HG02852 (cell line): ENCODE measurements around the gene GNG14.
A peak's percentile ranks its signal among the peaks of the same experiment; 100 is the strongest.
"Not testable (repeated sequence)": the region's sequence is repeated elsewhere in the genome, so short reads cannot be mapped to it uniquely, and the experiment has no call there.

Experiments
- ATAC-seq: cut with Tn5 transposase; IDR thresholded peaks from one replicate; pipeline ENCODE4 v1.9.1; 2021; ENCODE audit warnings: mild to moderate bottlenecking, moderate library complexity; ENCODE audit not compliant: unreplicated experiment

GNG14 gene

DNA sequence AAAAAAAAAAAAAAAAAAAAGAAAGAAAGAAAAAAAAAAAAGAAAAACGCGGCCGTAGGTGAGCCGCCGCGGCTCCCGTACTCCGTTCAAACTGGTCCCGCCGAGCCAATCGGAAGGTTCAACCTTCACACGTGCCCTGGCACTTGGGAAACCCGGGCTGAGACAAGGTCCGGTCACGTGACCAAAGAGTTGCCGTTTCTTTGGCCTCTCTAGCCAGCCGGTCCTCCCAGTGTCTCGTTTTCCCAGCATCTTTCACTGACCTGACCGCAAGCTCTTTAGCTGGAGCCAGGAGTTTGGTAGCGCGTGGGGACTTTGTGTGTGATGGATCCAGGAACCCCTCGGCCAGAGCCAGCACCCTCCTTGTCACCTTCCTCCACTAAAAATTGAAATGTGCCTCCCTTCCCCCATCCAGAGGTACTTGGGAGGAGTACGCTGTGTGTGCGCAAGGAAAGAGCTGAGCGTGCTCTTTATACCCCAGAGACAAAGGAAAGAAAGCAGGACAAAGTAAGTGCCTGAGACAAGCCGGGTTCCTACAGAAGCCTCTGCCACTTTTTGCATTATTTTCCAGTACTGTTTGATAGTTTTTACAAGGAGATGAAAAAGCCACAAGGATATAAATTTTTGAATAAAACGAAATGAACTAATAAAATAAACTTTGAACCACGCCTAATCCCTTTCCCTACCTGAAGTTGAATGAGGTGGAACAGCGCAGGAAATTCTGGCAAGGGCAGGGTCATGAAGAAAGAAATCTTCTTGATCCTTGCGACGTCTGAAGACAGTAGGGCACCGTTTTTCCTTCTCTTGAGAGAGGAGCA, 35.0 kb downstream of the GNG14 start:
- ATAC-seq, result peak; percentile 79

DNA sequence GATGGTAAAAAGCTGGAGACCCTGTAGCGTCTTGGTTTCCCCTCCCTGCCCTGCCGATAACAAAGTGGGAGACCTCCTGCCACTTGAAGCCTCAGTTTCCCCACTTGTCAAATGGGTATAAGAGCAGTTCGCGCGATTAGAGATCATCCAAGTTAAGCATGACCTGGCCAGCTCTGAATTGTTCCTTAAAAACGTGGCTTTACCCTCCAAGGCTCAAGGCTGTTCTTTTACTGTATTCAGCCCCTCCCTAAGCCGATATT, 35.5 kb downstream of the GNG14 start:
- no peak for ATAC-seq

DNA sequence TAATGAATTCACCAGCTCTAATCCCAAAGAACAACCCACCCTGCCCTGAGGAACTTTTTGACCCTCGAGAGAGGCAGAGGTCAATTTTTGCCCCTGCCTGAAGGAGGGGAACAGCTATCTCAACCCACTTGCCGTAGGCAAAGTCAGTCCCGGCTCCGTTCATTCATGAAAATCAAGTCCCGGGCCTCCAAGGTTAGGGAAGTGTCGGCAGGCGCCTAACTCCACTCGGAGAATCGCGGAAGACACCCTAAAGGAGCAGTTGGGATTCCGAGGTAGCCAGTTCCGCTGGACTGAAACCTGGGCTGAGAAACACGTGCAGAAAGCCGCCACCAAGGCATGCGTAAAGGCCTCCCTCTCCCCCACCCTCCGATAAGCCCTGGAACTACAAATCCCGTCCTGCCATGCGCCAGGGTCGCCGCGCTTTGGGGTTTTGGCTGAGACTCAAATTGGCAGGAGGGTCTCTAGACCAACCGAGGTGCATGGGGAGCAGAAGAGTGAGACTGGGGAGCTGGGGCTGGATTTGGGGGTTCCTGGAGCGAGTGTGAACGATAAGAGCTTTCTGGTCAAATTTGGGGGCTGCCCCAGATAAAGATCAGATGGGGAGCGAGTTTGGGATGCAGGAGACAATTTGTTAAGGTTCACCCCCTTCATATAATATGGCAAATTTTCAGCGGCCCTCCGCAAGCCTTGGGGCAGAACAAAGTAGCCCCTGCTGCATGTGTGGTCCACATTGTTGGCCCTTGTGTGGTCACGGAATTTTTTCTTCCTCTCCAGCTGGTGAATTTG, 36.0 kb downstream of the GNG14 start, which contains the start of gene TNPO2:
Gene TNPO2 (minus strand): TSS at position 292 of the 786 bp plus-strand sequence. CDS start 2,955 bp downstream, outside the sequence.
- no peak for ATAC-seq

DNA sequence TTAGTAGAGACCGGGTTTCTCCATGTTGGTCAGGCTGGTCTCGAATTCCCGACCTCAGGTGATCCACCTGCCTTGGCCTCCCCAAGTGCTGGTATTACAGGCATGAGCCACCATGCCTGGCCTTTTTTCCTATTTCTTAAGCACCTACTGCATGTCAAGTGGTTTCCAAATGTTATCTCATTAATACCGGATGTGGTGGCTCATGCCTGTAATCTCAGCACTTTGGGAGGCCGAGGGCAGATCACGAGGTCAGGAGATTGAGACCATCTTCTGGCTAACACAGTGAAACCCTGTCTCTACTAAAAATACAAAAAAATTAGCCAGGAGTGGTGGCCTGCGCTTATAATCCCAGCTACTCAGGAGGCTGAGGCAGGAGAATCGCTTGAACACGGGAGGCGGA, 37.8 kb downstream of the GNG14 start:
- ATAC-seq, result not testable (repeated sequence)

DNA sequence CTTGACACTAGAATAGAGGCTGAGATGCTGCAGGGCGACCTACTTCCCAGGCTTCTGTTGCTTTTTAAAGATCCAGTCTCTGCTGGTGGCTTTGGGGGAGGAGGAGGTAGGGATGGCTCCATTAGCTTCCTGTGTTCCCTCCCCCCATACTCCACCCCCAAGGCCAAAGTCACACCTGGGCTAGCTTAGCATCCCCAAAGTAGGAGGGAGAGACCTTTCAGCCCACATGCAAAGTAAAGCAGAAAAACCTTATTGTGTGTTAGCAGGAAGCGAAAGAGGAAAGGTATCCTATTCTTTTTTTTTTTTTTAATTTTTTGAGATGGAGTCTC, 39.2 kb downstream of the GNG14 start:
- no peak for ATAC-seq

DNA sequence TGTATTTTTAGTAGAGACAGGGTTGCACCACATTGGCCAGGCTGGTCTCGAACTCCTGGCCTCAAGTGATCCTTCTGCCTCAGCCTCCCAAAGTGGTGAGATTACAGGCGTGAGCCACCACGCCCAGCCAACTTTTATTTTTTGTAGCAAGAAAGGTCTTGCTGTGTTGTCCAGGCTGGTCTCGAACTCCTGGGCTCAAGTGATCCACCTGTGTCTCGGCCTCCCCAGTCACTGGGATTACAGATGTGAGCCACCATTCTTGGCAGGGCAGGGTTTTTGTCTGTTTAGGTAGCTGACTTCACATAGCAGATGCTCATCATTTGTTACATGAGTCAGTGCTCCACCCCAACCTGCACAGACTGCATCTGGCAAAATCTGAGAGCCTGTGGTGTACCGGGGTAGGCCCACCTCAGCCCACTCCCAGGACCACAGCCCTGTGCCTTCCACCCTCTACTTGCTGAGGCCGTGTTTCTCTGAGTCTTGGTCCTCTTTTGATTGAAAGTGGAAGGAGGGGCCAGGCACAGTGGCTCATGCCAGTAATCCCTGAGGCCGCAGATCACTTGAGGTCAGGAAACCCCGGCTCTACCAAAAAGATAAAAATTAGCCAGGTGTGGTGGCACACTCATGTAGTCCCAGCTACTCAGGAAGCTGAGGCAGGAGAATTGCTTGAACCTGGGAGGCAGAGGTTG, 40.1 kb downstream of the GNG14 start:
- no peak for ATAC-seq

DNA sequence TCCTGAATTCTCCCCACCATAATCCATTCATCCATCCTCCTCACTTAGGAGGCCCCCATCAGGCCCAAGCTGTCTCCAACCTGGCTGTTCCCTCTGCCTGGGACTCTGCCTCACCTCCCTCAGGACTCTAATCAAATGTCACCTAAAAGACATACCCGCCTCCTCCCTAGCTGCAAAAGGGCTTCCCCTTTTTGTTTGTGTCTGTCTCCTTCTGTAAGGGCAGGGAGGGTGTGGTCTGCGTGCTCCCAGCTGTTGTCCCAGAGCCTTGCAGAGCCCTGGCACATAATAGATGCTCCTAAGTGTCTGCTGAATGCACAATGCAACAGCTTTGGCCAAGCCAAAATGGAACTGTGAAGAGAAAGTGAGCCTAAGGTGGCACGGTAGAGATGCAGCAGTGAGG, 42.3 kb downstream of the GNG14 start:
- ATAC-seq, result no peak

DNA sequence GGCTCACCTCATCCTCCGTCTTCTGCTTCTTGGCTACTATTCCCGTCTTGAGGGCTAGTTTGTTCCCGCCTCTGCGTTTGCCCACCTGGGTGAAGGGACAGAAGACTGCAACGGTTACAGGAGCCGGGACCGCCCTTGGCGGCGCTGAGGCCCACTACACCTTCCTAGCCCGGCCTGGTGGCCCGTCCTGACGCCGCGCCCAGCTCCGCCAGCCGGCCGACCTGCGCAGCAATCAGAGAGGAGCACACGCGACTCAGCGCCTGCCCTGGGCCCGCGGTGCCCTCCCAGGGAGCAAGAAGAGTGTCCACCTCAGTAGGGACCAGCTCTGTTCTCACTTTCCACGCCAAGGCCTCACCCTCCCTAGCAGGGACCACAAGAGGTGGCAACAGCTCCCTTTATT, 43.5 kb downstream of the GNG14 start:
- ATAC-seq, result no peak

DNA sequence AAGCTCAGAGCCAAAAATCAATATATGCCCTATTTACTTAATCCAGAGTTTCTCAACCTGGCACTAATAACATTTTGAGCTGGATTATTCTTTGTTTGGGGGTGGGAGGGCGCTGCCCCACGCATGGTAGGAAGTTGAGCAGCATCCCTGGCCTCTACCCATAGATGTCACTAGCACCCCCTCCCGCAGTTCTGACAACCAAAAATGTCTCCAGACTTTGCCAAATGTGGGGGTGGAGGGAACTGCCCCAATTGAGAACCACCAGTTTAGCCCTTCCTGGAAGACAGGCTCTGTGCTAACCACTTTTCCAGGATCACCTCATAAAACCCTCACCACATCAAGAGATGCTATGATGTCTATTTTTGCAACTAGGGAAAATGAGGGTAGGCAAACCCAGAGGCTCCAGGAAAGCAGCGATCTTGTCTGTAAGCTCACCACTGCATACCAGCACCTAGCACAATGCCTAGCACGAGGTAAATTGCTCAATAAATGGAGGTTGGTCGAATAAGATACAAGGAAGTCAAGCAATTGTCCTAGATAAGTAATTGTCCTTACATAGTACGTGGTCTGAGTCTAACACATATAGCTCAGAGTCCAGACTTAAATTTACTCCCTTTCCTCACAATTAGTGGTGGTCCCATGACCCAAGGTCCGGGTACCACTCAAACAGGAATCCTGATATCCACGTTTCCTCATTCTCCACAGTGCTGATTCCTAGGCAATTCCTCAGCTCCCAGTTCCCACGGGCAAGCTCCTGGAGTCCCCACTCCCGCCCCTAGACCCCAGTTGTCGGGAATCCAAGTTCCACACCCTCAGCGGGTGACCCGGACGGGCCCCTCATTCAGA, 45.8 kb downstream of the GNG14 start:
- ATAC-seq, result no peak

DNA sequence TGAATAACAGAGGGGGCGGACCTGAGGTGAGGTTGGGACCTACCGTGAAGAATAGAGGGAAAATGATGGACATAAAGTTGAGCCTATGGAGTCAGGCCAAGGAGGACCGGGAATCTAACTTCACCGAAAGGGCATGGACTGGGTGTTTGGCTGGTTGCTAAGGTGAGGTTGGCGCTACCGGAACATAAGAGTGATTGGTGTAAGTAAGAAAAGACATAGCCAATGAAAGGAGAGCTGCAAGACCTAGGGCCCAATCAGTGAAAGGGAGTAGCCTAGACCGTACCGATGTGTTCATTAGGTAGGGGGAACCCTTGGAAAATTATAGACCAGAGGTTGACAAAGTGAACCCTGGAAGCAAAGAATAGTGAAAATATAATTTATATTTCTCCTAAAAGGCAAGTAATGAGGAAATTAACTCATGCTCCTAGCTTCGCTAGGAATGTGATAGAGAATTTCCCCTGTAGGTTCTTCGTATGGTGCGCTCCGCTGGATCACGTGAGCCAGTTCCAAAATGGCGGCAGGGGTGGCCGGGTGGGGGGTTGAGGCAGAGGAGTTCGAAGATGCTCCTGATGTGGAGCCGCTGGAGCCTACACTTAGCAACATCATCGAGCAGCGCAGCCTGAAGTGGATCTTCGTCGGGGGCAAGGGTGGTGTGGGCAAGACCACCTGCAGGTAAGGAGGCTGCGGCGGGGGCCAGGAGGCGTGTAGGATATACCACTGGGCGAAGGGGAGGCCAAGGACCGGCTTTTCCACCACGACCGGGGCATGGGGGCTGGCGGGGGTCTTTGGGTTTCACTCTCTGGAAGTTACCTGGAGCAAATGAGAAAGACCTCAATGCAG, 49.4 kb downstream of the GNG14 start, which contains the start of gene GET3:
Gene GET3 (plus strand): TSS at position 503 of the 840 bp plus-strand sequence. CDS start 9 bp downstream, at position 512.
- ATAC-seq, result peak; percentile 77

DNA sequence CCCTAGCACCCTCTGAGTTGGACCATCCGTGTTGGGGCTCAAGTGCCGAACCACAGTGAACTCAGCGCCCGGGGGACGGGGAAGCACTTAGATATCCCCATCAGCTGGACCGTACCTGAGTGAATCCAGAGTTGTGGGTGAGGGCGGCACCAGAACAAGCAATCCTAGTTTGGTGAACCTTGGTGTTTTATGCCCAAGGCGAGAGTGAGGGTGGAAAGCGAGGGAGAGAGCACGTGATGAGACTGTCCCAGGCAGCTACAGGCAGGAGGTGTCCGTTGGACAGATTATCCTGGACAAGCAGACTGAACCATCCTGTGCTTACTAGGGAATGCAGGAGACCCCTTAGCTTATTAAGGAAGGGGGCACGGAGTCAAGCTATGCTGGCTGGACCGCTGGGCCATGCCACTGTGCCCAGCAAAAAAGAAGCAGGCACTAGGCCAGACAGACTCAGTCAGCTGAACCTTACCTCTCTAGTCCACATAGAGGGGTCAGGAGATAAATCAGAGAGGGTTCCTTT, 50.1 kb downstream of the GNG14 start:
- ATAC-seq, result no peak
